IMR-90 (cell line): ENCODE data around the gene ADORA2A.

Experiments used
- CEBPB ChIP-seq: IDR thresholded peaks from 2 replicates; pipeline ENCODE4 v1.6.1; 2012; ENCODE audit warnings: low read depth, low read length, improper control_type of control experiment
- CTCF ChIP-seq: conservative IDR thresholded peaks from 2 replicates; pipeline ENCODE4 v1.5.1; 2012; ENCODE audit warnings: mild to moderate bottlenecking, low read depth, low read length, improper control_type of control experiment

- TF ChIP-seq CEBPB (no peak), CTCF (no peak)
Measured at GRCh38 chr22:24457894-24458420, 30.6 kb downstream of the ADORA2A start.
